Thyroid gland (tissue), 4 donors: ENCODE measurements around the gene ARNT2.

Experiments
- POLR2A ChIP-seq, 2 donors: fragments of 450-650 bp; IDR thresholded peaks; one replicate each; pipeline ENCODE4 v1.6.1; 2017; ENCODE audit warnings: antibody characterized with exemption in 2 of 2, mild to moderate bottlenecking in 2 of 2, moderate library complexity in 1 of 2
- TF ChIP-seq, protein P1 (sequence below), 6 experiments: fragments of 200-600 bp in 3 of 6; fragments of 450-650 bp in 3 of 6; sonication (generic) in 3 of 6; IDR thresholded peaks; one replicate each; pipeline ENCODE4 v1.5.1; 2016 to 2019; ENCODE audit warnings: antibody characterized with exemption in 6 of 6, mild to moderate bottlenecking in 2 of 6, inconsistent platforms in 1 of 6, moderate library complexity in 1 of 6

DNA sequence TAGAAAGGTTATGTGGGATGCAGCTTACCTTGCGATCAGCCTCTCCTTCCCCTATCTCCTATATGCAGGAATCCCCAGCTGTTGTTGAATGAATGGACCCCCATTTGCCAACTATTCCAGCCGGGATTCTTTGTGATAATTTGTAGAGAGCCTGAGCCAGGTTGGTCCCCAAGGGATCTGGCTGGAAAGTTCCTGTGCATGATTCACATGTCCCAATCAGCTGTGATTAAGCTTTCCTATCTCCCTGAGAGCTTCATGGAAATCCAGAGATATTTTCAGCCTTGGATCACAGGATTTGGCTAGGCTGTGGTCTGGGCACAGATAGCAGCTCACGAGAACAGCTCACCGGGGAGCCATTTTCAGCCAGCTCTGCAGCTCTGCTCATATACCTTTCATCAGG, 76.7 kb downstream of the ARNT2 start:
- no peak for TF ChIP-seq POLR2A (IDR thresholded peaks at IDR 0.05)
- TF ChIP-seq, protein P1, sequence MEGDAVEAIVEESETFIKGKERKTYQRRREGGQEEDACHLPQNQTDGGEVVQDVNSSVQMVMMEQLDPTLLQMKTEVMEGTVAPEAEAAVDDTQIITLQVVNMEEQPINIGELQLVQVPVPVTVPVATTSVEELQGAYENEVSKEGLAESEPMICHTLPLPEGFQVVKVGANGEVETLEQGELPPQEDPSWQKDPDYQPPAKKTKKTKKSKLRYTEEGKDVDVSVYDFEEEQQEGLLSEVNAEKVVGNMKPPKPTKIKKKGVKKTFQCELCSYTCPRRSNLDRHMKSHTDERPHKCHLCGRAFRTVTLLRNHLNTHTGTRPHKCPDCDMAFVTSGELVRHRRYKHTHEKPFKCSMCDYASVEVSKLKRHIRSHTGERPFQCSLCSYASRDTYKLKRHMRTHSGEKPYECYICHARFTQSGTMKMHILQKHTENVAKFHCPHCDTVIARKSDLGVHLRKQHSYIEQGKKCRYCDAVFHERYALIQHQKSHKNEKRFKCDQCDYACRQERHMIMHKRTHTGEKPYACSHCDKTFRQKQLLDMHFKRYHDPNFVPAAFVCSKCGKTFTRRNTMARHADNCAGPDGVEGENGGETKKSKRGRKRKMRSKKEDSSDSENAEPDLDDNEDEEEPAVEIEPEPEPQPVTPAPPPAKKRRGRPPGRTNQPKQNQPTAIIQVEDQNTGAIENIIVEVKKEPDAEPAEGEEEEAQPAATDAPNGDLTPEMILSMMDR (IDR thresholded peaks at IDR 0.05), result no peak
